ENCODE data around the gene SLC15A3.

Gene SLC15A3

GRCh38 chr11:60923800-60924109 is 28.2 kb downstream of the SLC15A3 start:
- peaks cover 25% of the 10 kb centered on the region for H3K36me3 ChIP-seq (replicated peaks)
- no peak for TF ChIP-seq CTCF (IDR thresholded peaks at IDR 0.05; ENCODE audit: low read depth, low read length, missing control alignments)
- H3K27ac ChIP-seq: no peak overlapping the region
- no peaks in the 10 kb centered on the region for H3K27me3 ChIP-seq (replicated peaks)
- in situ Hi-C loops (cut with HindIII; ENCODE audit: low pct_ligation_motif_present, low sequenced_read_pairs): no loop called here
- no peak overlapping the region for H3K4me3 ChIP-seq (ENCODE audit: low read depth, low read length)
- no peak for DNase-seq

- no peak overlapping the region for H3K27ac ChIP-seq
- in situ Hi-C loops (cut with HindIII; ENCODE audit: low pct_ligation_motif_present, low sequenced_read_pairs): no loop called here
- peaks cover 25% of the 10 kb centered on the region for H3K36me3 ChIP-seq (replicated peaks)
- DNase-seq: no peak
- TF ChIP-seq CTCF (IDR thresholded peaks at IDR 0.05; ENCODE audit: low read depth, low read length, missing control alignments): no peak
- H3K27me3 ChIP-seq (replicated peaks): no peaks in the 10 kb centered on the region
- H3K4me3 ChIP-seq (ENCODE audit: low read depth, low read length): no peak overlapping the region
Measured at GRCh38 chr11:60923326-60923725, 28.6 kb downstream of the SLC15A3 start.

GRCh38 chr11:60922906-60923305 is 29.1 kb downstream of the SLC15A3 start:
- no peak for DNase-seq
- Histone ChIP-seq H3K36me3 (replicated peaks) (peaks cover 25% of the 10 kb centered on the region), H3K27me3 (replicated peaks) (no peaks in the 10 kb centered on the region), H3K4me3 (ENCODE audit: low read depth, low read length) (no peak overlapping the region), H3K27ac (no peak overlapping the region)
- no peak for TF ChIP-seq CTCF (IDR thresholded peaks at IDR 0.05; ENCODE audit: low read depth, low read length, missing control alignments)
- in situ Hi-C loops (cut with HindIII; ENCODE audit: low pct_ligation_motif_present, low sequenced_read_pairs): no loop called here

GRCh38 chr11:60921777-60922335 is 30.1 kb downstream of the SLC15A3 start:
- Histone ChIP-seq H3K27ac (no peak overlapping the region), H3K4me3 (ENCODE audit: low read depth, low read length) (no peak overlapping the region), H3K27me3 (replicated peaks) (no peaks in the 10 kb centered on the region), H3K36me3 (replicated peaks) (peaks cover 25% of the 10 kb centered on the region)
- no peak for TF ChIP-seq CTCF (IDR thresholded peaks at IDR 0.05; ENCODE audit: low read depth, low read length, missing control alignments)
- in situ Hi-C loops (cut with HindIII; ENCODE audit: low pct_ligation_motif_present, low sequenced_read_pairs): no loop called here
- DNase-seq: no peak

GRCh38 chr11:60921259-60921658 is 30.7 kb downstream of the SLC15A3 start:
- peaks cover 25% of the 10 kb centered on the region for H3K36me3 ChIP-seq (replicated peaks)
- DNase-seq: no peak

More at GRCh38 chr11:60921259-60921658, 30.7 kb downstream of the SLC15A3 start:
- TF ChIP-seq CTCF (IDR thresholded peaks at IDR 0.05; ENCODE audit: low read depth, low read length, missing control alignments): no peak
- in situ Hi-C loops (cut with HindIII; ENCODE audit: low pct_ligation_motif_present, low sequenced_read_pairs): no loop called here
- no peak overlapping the region for H3K4me3 ChIP-seq (ENCODE audit: low read depth, low read length)
- H3K27me3 ChIP-seq (replicated peaks): no peaks in the 10 kb centered on the region
- H3K27ac ChIP-seq: no peak overlapping the region

Data from brain microvascular endothelial cell (primary cell).